HepG2 (cell line): Measurements from ENCODE around the gene TUBB. TPM values are rescaled to one million over a fixed set of nuclear protein-coding genes. Genes with fewer than 3 reads are reported as not detected.

ENCODE experiments used
- HCFC1 ChIP-seq: fragments of 150-350 bp; IDR thresholded peaks from 2 replicates; pipeline ENCODE4 v1.6.1; 2014; ENCODE audit warnings: low read depth, low read length
- HMG20B ChIP-seq: conservative IDR thresholded peaks from 2 replicates; pipeline ENCODE4 v1.6.1; 2016; ENCODE audit warnings: missing genetic modification reagents, missing compliant biosample characterization
- HNRNPK ChIP-seq: fragments of 200-400 bp; formaldehyde crosslinking; IDR thresholded peaks from 2 replicates; pipeline ENCODE4 v1.6.1; 2018; ENCODE audit warnings: low read length, low read depth, moderate library complexity, mild to moderate bottlenecking; ENCODE audit not compliant: poor library complexity, severe bottlenecking
- HOXA3 ChIP-seq: sonication (generic); formaldehyde crosslinking; IDR thresholded peaks from 2 replicates; pipeline ENCODE4 v1.5.0; 2020; ENCODE audit warnings: missing genetic modification reagents
- IKZF1 ChIP-seq: fragments of 450-650 bp; IDR thresholded peaks from 2 replicates; pipeline ENCODE4 v1.7.1; 2016
- KLF9 ChIP-seq: IDR thresholded peaks from 2 replicates; pipeline ENCODE4 v1.6.1; 2016; ENCODE audit warnings: low read depth
- LCORL ChIP-seq, 2 experiments: fragments of 450-650 bp in 1 of 2; sonication (generic) in 1 of 2; formaldehyde crosslinking in 1 of 2; IDR thresholded peaks; 2 replicates each; pipeline versions ENCODE4 v1.5.0 to v1.6.1; 2017 to 2020; ENCODE audit warnings: antibody characterized with exemption in 1 of 2, missing genetic modification reagents in 1 of 2
- MAZ ChIP-seq, 2 experiments: sonication (generic) in 1 of 2; formaldehyde crosslinking in 1 of 2; IDR thresholded peaks; 2 replicates each; pipeline versions ENCODE4 v1.5.0 to v1.6.1; 2012 to 2020; ENCODE audit warnings: low read depth in 2 of 2, mild to moderate bottlenecking in 2 of 2, borderline replicate concordance in 1 of 2, improper control_type of control experiment in 1 of 2, low read length in 1 of 2, missing genetic modification reagents in 1 of 2, moderate library complexity in 1 of 2
- MIER2 ChIP-seq: IDR thresholded peaks from 2 replicates; pipeline ENCODE4 v1.6.1; 2016; ENCODE audit warnings: missing biosample characterization, missing genetic modification reagents
- MYPOP ChIP-seq: sonication (generic); formaldehyde crosslinking; IDR thresholded peaks from 2 replicates; pipeline ENCODE4 v1.8.1; 2023; ENCODE audit warnings: mild to moderate bottlenecking, moderate library complexity, missing genetic modification reagents
- NFATC3 ChIP-seq: sonication (generic); formaldehyde crosslinking; IDR thresholded peaks from 2 replicates; pipeline ENCODE4 v1.5.1; 2020; ENCODE audit warnings: mild to moderate bottlenecking, missing genetic modification reagents
- PBX2 ChIP-seq: IDR thresholded peaks from 2 replicates; pipeline ENCODE4 v1.6.1; 2016; ENCODE audit warnings: control low read depth
- RBM39 ChIP-seq: fragments of 200-400 bp; formaldehyde crosslinking; IDR thresholded peaks from one replicate; pipeline ENCODE4 v1.6.1; 2018; ENCODE audit warnings: antibody characterized with exemption, mild to moderate bottlenecking, low read depth, low read length; ENCODE audit not compliant: poor library complexity, severe bottlenecking
- SMAD9 ChIP-seq: sonication (generic); formaldehyde crosslinking; IDR thresholded peaks from 2 replicates; pipeline ENCODE4 v1.5.1; 2020; ENCODE audit warnings: mild to moderate bottlenecking, missing genetic modification reagents
- TAF15 ChIP-seq: fragments of 200-400 bp; formaldehyde crosslinking; IDR thresholded peaks from one replicate; pipeline ENCODE4 v1.6.1; 2018; ENCODE audit warnings: mild to moderate bottlenecking, low read depth, low read length; ENCODE audit not compliant: poor library complexity, severe bottlenecking
- TP53 ChIP-seq: sonication (generic); formaldehyde crosslinking; conservative IDR thresholded peaks from 2 replicates; pipeline ENCODE4 v1.4.0; 2020; ENCODE audit warnings: missing genetic modification reagents
- ZFP37 ChIP-seq: sonication (generic); formaldehyde crosslinking; IDR thresholded peaks from 2 replicates; pipeline ENCODE4 v1.4.0; 2020; ENCODE audit warnings: missing genetic modification reagents, borderline replicate concordance
- ZNF430 ChIP-seq: sonication (generic); formaldehyde crosslinking; IDR thresholded peaks from 2 replicates; pipeline ENCODE4 v1.9.0; 2021; ENCODE audit warnings: mild to moderate bottlenecking, missing genetic modification reagents
- ZNF670 ChIP-seq: sonication (generic); formaldehyde crosslinking; IDR thresholded peaks from 2 replicates; pipeline ENCODE4 v1.8.0; 2022; ENCODE audit warnings: mild to moderate bottlenecking, missing genetic modification reagents, borderline replicate concordance
- ZSCAN21 ChIP-seq: sonication (generic); formaldehyde crosslinking; IDR thresholded peaks from 2 replicates; pipeline ENCODE4 v1.8.0; 2022; ENCODE audit warnings: mild to moderate bottlenecking, missing genetic modification reagents, moderate library complexity, borderline replicate concordance
- ZSCAN22 ChIP-seq: sonication (generic); formaldehyde crosslinking; IDR thresholded peaks from 2 replicates; pipeline ENCODE4 v1.4.0; 2020; ENCODE audit warnings: mild to moderate bottlenecking, missing genetic modification reagents
- polyA plus RNA-seq, 8 experiments: library from polyadenylated mRNA; depleted of rRNA in 3 of 8; stranded (reverse) in 7 of 8; unstranded in 1 of 8; fragments of >200 nt; fragmentation: Illumina TruSeq in 4 of 8; extraction: Trizol in 4 of 8; gene quantifications; 2 replicates each; pipeline versions ENCODE4 v1.2.1 to v1.2.3, GENCODE V29; 2011 to 2016; ENCODE audit warnings: low read depth in 4 of 8, missing spikeins in 1 of 8, mixed read lengths in 1 of 8; ENCODE audit not compliant: insufficient read depth in 1 of 8
- total RNA-seq, 5 experiments: library from RNA; depleted of rRNA; stranded (reverse); fragments of >200 nt; fragmentation: Illumina TruSeq; extraction: Trizol; gene quantifications; 2 replicates each; pipeline ENCODE4 v1.2.3, GENCODE V29; 2016; ENCODE audit warnings: low read depth in 1 of 5

TUBB gene
- total and polyA plus RNA-seq, 2 of the 13 experiments (the other 11 are each of a cell fraction or from before 2014, with no cell fraction given) = 911 to 1,163 TPM

- TF ChIP-seq MAZ (IDR thresholded peaks at IDR 0.05; ENCODE audit: borderline replicate concordance, low read depth, low read length) (peak; percentile 68; the same call in 1 of the 2 replicates), MAZ (CRISPR knock-in tag; IDR thresholded peaks at IDR 0.05; ENCODE audit: low read depth) (peak; percentile 83), ZSCAN21 (CRISPR knock-in tag) (peak; percentile 72; the same call in 1 of the 2 replicates), LCORL (IDR thresholded peaks at IDR 0.05) (no peak), LCORL (CRISPR knock-in tag; IDR thresholded peaks at IDR 0.05) (peak; percentile 53; the same call in 1 of the 2 replicates), HMG20B (CRISPR knock-in tag) (peak; percentile 17; the same call in 1 of the 2 replicates), NFATC3 (CRISPR knock-in tag) (0 out of 2 replicates have a peak, but pooled peaks have one; percentile 30), ZNF670 (CRISPR knock-in tag) (peak; percentile 64; the same call in 1 of the 2 replicates), TAF15 (peak; percentile 52), HOXA3 (CRISPR knock-in tag) (peak; percentile 66; the same call in 1 of the 2 replicates), HCFC1 (peak; percentile 12; the same call in 1 of the 2 replicates), ZNF430 (0 out of 2 replicates have a peak, but pooled peaks have one; percentile 13), IKZF1 (no peak), MYPOP (CRISPR knock-in tag) (no peak), KLF9 (no peak), PBX2 (CRISPR knock-in tag) (no peak), HNRNPK (peak; percentile 89), TP53 (0 out of 2 replicates have a peak, but pooled peaks have one; percentile 41), MIER2 (CRISPR knock-in tag) (peak; percentile 64), ZFP37 (CRISPR knock-in tag) (0 out of 2 replicates have a peak, but pooled peaks have one; percentile 70), SMAD9 (CRISPR knock-in tag) (no peak), RBM39 (peak; percentile 45), ZSCAN22 (CRISPR knock-in tag) (no peak)
Observed at GRCh38 chr6:30690403-30691207, 29.5 kb upstream of the TUBB start, which contains the start of gene NRM (continued).
